Femur (tissue), 1 donor: ENCODE data around the gene EIF1B.

Experiments used
- DNase-seq: peaks from one replicate; pipeline ENCODE4 v3.0.0-alpha.2; 2017

Gene EIF1B

DNA sequence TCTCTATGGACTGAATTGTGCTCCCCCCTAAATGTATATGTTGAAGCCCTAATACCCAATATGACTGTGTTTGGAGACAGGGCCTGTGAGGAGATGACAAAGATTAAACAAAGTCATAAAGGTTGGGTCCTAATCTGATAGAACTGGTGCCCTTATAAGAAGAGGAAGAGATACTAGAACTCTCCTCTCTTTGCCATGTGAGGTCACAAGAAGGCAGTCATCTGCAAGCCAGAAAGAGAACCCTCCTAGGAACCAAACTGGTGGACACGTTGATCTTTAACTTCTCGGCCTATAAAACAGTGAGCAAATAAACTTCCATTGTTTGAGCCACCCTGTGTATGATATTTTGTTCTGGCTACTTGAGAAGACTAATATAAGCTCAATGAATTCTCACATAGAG is 45.9 kb downstream of the EIF1B start:
- no peak for DNase-seq

DNA sequence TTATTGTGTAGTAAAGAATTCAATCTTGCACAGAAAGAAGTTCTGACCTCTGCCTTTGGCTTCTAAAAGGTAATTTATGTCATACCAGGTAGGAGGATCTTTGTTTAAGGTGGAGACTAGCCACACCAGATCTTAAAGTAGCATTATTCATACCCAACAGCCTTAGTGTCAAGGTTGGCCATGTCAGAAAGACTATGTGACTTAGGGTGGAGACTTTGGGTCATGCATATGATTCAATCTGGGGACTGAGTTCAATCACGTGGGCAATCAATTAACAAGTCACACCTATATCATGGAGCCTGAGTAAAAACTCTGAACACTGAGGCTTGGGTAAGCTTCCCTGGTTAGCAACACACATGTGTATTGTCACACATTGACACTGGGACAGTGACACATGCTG is 48.9 kb downstream of the EIF1B start:
- no peak for DNase-seq
